Esophagus muscularis mucosa (tissue), 4 donors: ENCODE measurements around the gene RAD51B. TPM values are rescaled to one million over a fixed set of nuclear protein-coding genes. Genes with fewer than 3 reads are reported as not detected.

Source experiments
- DNase-seq: peaks from one replicate; pipeline ENCODE4 v3.0.0-alpha.2; 2017; ENCODE audit errors: extremely low spot score
- H3K27ac ChIP-seq, 4 donors: fragments of 200-600 bp; sonication (generic); replicated peaks in 1 of 4; 1 replicate in 3 of 4; 2 replicates in 1 of 4; pipeline ENCODE4 v1.5.1; 2016 to 2019; ENCODE audit warnings: mild to moderate bottlenecking in 1 of 4
- H3K27me3 ChIP-seq, 4 donors: fragments of 200-600 bp; sonication (generic); one replicate each; pipeline versions ENCODE4 v1.5.1 to v1.6.0; 2016 to 2019
- H3K36me3 ChIP-seq, 4 donors: fragments of 200-600 bp; sonication (generic); one replicate each; pipeline ENCODE4 v1.5.1; 2016 to 2019
- H3K4me1 ChIP-seq, 4 donors: fragments of 200-600 bp; sonication (generic); one replicate each; pipeline ENCODE4 v1.5.1; 2016 to 2019
- H3K4me3 ChIP-seq, 4 donors: fragments of 200-600 bp; sonication (generic); 1 replicate in 2 of 4; 2 replicates in 2 of 4; pipeline ENCODE4 v1.5.1; 2016 to 2019; ENCODE audit warnings: mild to moderate bottlenecking in 4 of 4, moderate library complexity in 1 of 4
- H3K9me3 ChIP-seq, 4 donors: fragments of 200-600 bp; sonication (generic); 1 replicate in 3 of 4; 2 replicates in 1 of 4; pipeline ENCODE4 v1.5.1; 2016 to 2019
- EP300 ChIP-seq: sonication (generic); formaldehyde crosslinking; IDR thresholded peaks from one replicate; pipeline ENCODE4 v1.6.1; 2017; ENCODE audit warnings: antibody characterized with exemption
- POLR2A ChIP-seq: fragments of 450-650 bp; IDR thresholded peaks from one replicate; pipeline ENCODE4 v1.6.1; 2017; ENCODE audit warnings: antibody characterized with exemption, moderate library complexity, mild to moderate bottlenecking, low read depth
- POLR2AphosphoS5 ChIP-seq, 2 donors: sonication (generic); formaldehyde crosslinking; IDR thresholded peaks; one replicate each; pipeline ENCODE4 v1.6.1; 2017; ENCODE audit warnings: antibody characterized with exemption in 2 of 2
- WGBS: methylation state at CpG from one replicate; pipeline ENCODE4 v1.1.5; 2018; 5-methylcytosine and 5-hydroxymethylcytosine counted together
- intact Hi-C: fragments of 100-400 bp; cut with DNase I; formaldehyde crosslinking; loops from one replicate; pipeline ENCODE4 v1.15.1; 2023
- total RNA-seq, 4 donors: library from RNA; depleted of rRNA; stranded (reverse); fragments of >200 nt; gene quantifications; one replicate each; pipeline versions ENCODE4 v1.1.0 to v1.2.1, GENCODE V29; 2016
- TF ChIP-seq, protein P1 (sequence below), 3 experiments: fragments of 200-600 bp in 2 of 3; fragments of 450-650 bp in 1 of 3; sonication (generic) in 2 of 3; IDR thresholded peaks; one replicate each; pipeline ENCODE4 v1.5.1; 2017 to 2019; ENCODE audit warnings: antibody characterized with exemption in 3 of 3, mild to moderate bottlenecking in 2 of 3, moderate library complexity in 1 of 3

The RAD51B gene
- total RNA-seq, 4 donors from 2014 or later: 2.8 to 11.1 (median 5.1) TPM

- H3K4me1 ChIP-seq: peaks cover 23 to 48% (median 37%) of the 10 kb centered on the region in 4 donors
- H3K36me3 ChIP-seq: no peaks in the 10 kb centered on the region
- peak overlapping the region in 1 of 4 donors; percentile 77 for H3K27ac ChIP-seq
- H3K4me3 ChIP-seq: no peak overlapping the region
- no peaks in the 10 kb centered on the region for H3K27me3 ChIP-seq
- TF ChIP-seq POLR2A (no peak), POLR2AphosphoS5 (IDR thresholded peaks at IDR 0.05) (no peak), EP300 (no peak)
- TF ChIP-seq, protein P1, sequence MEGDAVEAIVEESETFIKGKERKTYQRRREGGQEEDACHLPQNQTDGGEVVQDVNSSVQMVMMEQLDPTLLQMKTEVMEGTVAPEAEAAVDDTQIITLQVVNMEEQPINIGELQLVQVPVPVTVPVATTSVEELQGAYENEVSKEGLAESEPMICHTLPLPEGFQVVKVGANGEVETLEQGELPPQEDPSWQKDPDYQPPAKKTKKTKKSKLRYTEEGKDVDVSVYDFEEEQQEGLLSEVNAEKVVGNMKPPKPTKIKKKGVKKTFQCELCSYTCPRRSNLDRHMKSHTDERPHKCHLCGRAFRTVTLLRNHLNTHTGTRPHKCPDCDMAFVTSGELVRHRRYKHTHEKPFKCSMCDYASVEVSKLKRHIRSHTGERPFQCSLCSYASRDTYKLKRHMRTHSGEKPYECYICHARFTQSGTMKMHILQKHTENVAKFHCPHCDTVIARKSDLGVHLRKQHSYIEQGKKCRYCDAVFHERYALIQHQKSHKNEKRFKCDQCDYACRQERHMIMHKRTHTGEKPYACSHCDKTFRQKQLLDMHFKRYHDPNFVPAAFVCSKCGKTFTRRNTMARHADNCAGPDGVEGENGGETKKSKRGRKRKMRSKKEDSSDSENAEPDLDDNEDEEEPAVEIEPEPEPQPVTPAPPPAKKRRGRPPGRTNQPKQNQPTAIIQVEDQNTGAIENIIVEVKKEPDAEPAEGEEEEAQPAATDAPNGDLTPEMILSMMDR (IDR thresholded peaks at IDR 0.05): no peak
- H3K9me3 ChIP-seq: peaks cover 0 to 5% (median 0%) of the 10 kb centered on the region in 4 donors
- no peak for DNase-seq
- intact Hi-C loops: no loop called here
- 96% methylated on average over 7 of the region's 7 CpGs for WGBS
Measured at GRCh38 chr14:68609012-68609411, 789.4 kb downstream of the RAD51B start.

- DNase-seq: no peak
- no peak for TF ChIP-seq POLR2A
- TF ChIP-seq POLR2AphosphoS5 (IDR thresholded peaks at IDR 0.05): no peak
- TF ChIP-seq, protein P1 (IDR thresholded peaks at IDR 0.05): no peak
- TF ChIP-seq EP300: no peak
- no peaks in the 10 kb centered on the region for H3K36me3 ChIP-seq
- peaks cover 23 to 48% (median 37%) of the 10 kb centered on the region in 4 donors for H3K4me1 ChIP-seq
- H3K27ac ChIP-seq: peak overlapping the region in 1 of 4 donors; percentile 47
- peaks cover 0 to 10% (median 7%) of the 10 kb centered on the region in 4 donors for H3K9me3 ChIP-seq
- H3K4me3 ChIP-seq: no peak overlapping the region
- intact Hi-C loops: no loop called here
- 81% methylated on average over 8 of the region's 8 CpGs for WGBS
- no peaks in the 10 kb centered on the region for H3K27me3 ChIP-seq
Measured at GRCh38 chr14:68610251-68610793, 790.7 kb downstream of the RAD51B start.

DNA sequence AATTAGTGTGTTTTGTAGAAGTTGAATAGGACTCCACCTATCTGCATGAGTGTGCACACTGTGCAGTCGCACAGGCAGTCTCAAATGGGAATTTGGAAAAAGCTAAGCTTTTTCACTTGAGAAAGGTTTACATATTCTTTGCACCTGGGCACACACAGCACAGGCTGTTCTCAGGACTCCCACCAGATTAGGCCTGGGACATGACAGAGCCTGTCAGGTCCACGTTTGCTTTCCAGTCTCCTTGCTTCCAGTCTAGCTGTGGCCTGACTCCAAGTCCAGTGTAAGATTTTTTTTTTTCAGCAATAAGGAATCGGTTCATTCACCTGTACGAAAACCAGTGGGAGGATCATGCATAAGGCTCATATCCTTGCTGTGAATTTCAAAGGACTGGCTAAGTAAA lies 792.0 kb downstream of the RAD51B start:
- H3K27me3 ChIP-seq: no peaks in the 10 kb centered on the region
- peak overlapping the region; percentile 26 to 47 (median 35) for H3K27ac ChIP-seq
- H3K9me3 ChIP-seq: peaks cover 0 to 23% (median 20%) of the 10 kb centered on the region in 4 donors
- H3K4me1 ChIP-seq: peaks cover 23 to 37% (median 32%) of the 10 kb centered on the region in 4 donors
- no peaks in the 10 kb centered on the region for H3K36me3 ChIP-seq
- no peak overlapping the region for H3K4me3 ChIP-seq
- WGBS: 67% methylated on average over 4 of the region's 4 CpGs
- intact Hi-C loops: no loop called here
- DNase-seq: no peak
- TF ChIP-seq POLR2A: no peak
- TF ChIP-seq, protein P1 (IDR thresholded peaks at IDR 0.05): no peak
- TF ChIP-seq EP300: no peak
- TF ChIP-seq POLR2AphosphoS5 (IDR thresholded peaks at IDR 0.05): no peak

DNA sequence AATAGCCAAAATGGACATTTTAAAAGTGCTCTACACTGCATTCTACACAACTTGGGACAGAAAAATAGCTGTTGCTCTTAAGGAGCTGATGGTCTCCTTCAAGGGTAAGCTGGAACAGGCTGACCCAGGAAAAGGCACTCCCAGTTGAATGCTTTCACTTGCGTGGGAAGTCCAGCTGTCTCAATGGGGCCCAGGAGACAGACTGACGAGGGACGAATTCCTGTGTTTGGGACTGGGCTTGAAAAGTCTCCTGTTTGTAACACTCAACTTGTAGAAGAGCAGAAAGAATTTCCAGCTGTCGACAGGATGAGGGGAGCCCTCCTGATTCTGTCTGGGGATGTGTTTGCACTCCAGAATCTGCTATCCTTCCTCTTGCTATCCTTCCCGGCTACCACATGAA lies 792.5 kb downstream of the RAD51B start:
- DNase-seq: no peak

More for the DNA sequence above, 792.5 kb downstream of the RAD51B start:
- TF ChIP-seq, protein P1 (IDR thresholded peaks at IDR 0.05): no peak
- TF ChIP-seq EP300 (no peak), POLR2AphosphoS5 (IDR thresholded peaks at IDR 0.05) (no peak), POLR2A (no peak)
- Histone ChIP-seq H3K4me3 (no peak overlapping the region), H3K9me3 (peaks cover 0 to 28% (median 24%) of the 10 kb centered on the region in 4 donors), H3K27me3 (no peaks in the 10 kb centered on the region), H3K36me3 (no peaks in the 10 kb centered on the region), H3K27ac (peak overlapping the region; percentile 26 to 47 (median 38)), H3K4me1 (peaks cover 21 to 33% (median 27%) of the 10 kb centered on the region in 4 donors)
- 53% methylated on average over 5 of the region's 5 CpGs for WGBS
- intact Hi-C loops: no loop called here
